AG10803 (cell line): ENCODE results near the gene NKD2.

Experiments
- DNase-seq: peaks from one replicate; pipeline ENCODE4 v3.0.0; 2010; ENCODE audit warnings: low read depth
- H3K4me3 ChIP-seq: 2 replicates; pipeline ENCODE4 v1.5.1; 2011; ENCODE audit warnings: mild to moderate bottlenecking, low read length, control low read depth
- TF ChIP-seq, protein P1 (sequence below): conservative IDR thresholded peaks from 2 replicates; pipeline ENCODE4 v1.5.1; 2011; ENCODE audit warnings: mild to moderate bottlenecking, low read length, control low read depth, inconsistent platforms

The NKD2 gene

DNA sequence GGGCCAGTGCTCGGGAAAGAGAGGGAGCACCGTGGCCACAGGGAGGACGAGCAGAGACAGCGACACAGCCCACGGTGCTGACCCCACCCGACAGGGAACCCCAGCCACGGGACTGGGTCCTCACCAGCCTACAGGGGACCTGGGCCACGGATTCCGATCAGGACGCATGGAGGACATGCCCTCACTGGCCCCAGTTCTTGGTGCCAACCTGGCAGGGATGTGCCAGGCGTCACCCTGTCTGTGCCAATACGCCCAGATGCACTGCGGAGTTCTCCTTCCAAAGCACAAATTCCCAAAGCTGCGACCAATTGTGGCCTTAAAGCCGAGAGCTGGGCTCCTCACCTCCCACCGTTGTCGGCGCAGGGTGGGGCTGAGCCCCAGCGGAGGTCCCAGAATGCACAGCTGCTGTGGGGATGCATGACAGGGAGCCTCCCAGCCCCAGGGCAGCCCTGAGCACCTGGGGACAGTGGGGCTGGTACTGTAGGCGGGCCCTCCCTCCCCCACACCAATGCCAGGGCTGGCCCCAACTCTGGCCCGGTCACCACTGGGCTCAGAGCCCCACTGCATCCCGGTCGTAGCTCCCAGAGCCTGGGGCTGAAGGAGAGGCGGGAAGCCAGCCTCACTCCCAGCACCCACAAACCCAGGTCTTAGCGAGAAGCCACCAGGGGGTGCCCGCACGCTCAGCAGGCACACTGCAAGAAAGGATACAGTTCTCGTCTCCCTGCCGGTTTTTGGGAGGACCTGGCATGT lies 44.2 kb downstream of the NKD2 start:
- TF ChIP-seq, protein P1, sequence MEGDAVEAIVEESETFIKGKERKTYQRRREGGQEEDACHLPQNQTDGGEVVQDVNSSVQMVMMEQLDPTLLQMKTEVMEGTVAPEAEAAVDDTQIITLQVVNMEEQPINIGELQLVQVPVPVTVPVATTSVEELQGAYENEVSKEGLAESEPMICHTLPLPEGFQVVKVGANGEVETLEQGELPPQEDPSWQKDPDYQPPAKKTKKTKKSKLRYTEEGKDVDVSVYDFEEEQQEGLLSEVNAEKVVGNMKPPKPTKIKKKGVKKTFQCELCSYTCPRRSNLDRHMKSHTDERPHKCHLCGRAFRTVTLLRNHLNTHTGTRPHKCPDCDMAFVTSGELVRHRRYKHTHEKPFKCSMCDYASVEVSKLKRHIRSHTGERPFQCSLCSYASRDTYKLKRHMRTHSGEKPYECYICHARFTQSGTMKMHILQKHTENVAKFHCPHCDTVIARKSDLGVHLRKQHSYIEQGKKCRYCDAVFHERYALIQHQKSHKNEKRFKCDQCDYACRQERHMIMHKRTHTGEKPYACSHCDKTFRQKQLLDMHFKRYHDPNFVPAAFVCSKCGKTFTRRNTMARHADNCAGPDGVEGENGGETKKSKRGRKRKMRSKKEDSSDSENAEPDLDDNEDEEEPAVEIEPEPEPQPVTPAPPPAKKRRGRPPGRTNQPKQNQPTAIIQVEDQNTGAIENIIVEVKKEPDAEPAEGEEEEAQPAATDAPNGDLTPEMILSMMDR = peak; percentile 16; the same call in 1 of the 2 replicates
- DNase-seq = peak; percentile 11
- H3K4me3 ChIP-seq = no peak overlapping the region

DNA sequence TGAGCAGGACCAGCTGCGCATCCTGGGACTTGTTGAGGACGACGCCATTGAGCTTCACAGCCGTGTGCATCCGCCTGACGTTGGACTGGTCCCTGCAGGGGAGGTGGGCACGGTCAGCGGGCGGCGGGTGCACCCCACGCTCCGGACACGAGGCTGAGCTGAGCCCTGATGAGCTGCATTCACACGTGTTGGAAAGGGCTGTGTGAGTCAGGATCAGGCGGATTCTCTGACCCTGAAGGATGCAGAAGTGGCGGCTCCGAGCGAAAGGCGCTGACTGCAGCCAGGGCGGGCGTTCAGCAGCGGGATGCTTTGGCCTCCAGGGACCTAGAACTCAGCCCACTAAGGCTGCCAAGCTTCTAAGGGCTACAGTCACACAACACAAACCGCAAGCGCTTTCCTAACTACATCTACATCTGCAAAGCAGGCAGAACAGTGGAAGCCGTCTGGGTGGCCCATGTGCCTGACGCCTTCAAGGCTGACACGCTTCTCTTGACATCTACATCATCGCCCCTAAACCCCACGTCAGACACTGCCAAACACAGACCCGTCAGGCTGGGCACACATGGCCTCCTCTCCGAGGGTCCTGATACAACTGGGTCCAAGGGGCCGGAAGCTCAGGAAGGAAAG lies 44.9 kb downstream of the NKD2 start:
- TF ChIP-seq, protein P1 = no peak
- no peak overlapping the region for H3K4me3 ChIP-seq
- DNase-seq = peak; percentile 68

DNA sequence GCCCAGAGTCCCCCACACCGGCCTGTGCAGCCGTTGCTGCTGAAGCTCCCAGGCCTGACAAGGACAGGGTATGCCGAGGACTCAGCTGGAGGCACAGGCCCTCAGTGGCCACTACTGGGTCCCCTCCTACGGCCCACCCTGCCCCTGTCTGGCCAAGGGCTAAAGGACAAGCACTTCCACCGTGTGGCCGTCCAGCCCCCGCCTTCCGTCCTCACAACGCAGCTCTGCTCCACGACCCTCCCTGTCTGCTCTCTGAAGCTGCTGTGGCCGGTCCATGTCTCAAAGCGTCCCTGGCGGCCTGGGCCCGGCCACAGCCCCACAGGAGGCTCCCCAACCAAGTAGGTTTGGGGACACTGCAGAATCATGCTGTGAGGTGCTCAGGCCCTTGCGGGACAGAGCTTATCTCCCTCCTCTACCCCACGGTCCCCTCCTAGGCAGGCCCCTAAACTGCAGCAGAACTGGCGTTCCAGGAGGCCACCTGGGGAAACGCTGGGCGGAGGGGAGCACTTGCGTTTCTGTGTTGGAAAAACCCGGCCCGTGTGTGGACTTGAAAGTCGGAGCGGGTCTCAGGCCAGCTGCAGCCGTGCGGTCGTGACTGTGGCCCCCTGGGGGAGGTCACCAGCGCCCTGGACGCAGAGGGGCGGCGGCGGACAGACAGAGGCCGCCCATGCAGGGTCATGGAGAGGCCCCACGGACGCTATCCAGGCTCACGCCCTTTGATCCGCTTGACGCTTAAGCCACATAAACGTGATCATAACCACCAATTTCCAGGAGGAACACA lies 45.6 kb downstream of the NKD2 start:
- no peak overlapping the region for H3K4me3 ChIP-seq
- DNase-seq = no peak
- TF ChIP-seq, protein P1 = no peak

DNA sequence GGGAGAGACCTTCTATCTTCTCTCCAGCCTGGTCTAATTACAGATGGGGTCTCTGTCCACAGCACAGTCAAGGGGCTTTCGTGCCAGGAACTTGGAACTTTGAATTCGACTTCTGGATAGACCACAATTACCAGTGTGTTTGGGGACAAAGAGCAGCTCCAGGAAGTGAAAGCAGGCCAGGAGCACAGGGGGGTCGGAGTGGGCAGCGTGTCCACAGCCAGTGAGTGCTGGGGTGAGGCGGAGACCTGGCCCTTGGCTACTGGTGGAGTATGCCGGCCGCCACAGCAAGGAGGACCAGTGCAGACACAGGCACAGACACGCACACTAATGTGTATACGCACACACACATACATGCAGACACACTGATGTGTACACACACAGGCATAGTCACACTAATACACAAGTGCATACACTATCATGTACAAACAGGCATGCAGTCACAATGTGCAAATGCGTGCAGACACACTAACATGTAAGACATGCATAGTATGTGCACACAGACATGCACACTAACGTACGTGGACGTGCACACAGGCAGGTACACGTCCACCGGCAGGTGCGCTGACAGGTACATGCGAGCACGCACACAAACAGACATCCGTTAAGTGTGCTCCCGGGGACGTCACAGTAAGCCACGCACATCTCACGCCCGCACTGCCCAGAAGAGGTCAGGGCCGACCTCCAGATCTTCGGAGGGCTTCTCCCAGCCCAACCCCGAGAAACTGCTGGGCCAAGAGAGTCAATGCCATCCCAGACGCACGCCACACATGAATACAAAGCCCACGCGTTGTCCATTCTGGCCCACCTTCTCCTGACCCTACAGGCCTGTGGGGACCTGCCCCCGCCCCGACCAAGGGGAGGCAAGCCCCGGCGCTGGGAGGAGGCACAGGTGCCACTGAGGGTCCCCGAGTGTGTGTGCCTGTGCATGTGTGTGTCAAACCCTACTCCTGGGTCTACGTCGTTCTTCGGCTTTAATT lies 46.5 kb downstream of the NKD2 start:
- TF ChIP-seq, protein P1 = no peak
- H3K4me3 ChIP-seq = no peak overlapping the region
- DNase-seq = no peak

DNA sequence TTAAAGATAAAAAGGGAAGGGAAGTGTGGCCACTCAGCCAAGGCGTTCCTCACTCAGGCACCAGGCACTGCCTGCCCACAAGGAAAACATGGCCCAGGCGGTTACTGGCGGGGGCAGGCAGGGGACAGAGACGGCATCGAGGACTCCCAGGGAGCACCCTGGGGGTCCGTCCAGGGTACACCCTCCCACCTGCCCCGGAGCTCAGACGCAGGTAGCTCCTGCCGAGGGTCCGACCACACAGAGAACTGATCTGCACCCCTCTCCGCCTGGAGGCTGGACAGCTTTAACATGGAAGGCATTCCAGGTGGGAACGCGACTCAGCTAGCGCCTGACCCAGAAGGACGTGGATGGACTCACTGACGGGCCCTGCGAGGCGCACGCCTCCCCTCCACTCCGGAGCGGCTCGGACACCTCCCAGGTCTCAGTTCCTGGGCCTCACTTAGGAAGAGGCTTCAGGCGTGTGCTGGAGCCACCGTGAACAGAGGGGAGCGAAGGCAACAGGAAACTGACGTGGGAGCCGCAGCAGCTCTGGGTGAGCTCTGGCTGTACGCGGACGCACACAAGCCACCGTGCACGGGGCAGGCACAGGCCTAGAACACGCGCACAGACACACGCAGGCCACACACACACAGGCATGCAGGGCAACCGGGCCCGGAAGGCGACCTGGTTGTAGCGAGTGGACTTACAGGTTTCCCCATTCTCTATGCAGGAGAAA lies 47.5 kb downstream of the NKD2 start:
- no peak overlapping the region for H3K4me3 ChIP-seq
- TF ChIP-seq, protein P1 = no peak
- no peak for DNase-seq
